ENCODE measurements around the gene ALPL. TPM values are rescaled to one million over a fixed set of nuclear protein-coding genes. Genes with fewer than 3 reads are reported as not detected.

Gene ALPL
- total RNA-seq, 1 donor from 2014 or later, result 11.1 TPM

- DNase-seq (ENCODE audit: low read depth), result no peak
Observed at GRCh38 chr1:21598904-21599303, 89.7 kb downstream of the ALPL start.

GRCh38 chr1:21599402-21599801, 90.2 kb downstream of the ALPL start:
- no peak for DNase-seq (ENCODE audit: low read depth)

GRCh38 chr1:21601278-21602048, 92.2 kb downstream of the ALPL start:
- DNase-seq (ENCODE audit: low read depth), result no peak

GRCh38 chr1:21603177-21604138, 94.2 kb downstream of the ALPL start:
- DNase-seq (ENCODE audit: low read depth), result no peak

DNA sequence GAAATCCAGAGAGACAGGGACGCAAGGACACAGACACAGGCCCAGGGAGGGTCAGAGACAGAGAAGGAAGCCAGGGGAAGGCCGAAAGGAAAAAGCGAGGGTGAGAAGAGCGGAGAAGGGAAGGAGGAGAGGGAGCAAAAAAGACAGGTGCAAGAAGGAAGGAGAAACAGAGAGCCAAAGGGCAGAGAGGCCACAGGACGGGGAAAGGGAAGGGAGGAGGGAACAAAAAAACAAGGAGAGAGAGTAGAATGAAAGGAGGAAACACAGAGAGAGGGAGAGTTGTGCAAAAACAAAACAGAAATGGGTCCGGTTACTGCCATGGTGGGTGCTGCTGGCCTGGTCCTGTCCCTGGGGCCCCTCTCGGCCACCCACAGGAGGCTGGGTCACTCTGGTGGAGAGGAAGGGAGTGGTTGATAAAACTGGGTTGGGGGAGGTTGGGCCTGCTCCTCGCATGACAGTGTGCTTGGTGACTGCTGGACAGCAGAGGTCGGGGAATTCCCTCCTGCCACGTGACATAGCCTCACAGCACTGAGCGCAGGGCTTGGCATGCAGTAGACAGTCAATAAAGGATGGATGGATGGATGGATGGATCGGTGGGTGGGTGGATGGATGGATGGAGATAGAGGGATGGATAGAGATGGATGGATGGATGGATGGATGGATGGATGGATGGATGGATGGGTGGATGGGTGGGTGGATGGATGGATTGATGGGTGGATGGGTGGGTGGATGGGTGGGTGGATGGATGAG, 95.2 kb downstream of the ALPL start:
- no peak for DNase-seq (ENCODE audit: low read depth)

DNA sequence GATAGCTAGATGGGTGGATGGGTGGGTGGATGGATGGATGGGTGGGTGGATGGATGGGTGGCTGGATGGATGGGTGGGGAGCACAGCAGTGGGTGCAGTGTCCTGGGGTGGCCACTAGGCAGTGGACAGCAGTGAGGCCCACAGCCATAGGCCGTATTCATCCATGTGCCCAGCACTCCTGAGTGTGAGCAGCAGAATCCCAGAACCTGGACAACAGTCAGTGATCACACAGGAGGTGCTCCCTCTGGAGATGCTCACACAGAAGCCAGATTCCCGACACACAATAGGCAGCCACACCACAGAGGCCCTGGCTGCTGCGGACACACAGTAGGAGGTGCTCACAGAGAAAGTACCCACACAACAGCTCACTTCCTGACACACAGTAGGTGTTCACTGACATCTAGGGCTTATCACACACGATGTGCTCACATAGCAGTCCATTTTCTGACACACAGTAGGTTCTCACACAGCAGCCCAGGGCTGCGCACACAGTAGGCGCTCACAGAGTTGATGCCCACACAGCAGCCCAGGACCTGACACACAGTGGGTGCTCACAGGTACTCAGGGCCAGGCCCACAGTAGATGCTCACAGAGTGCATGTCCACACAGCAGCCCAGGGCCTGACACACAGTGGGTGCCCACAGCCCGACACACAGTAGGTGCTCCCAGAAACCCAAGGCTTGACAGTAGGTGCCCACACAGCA, 95.9 kb downstream of the ALPL start:
- DNase-seq (ENCODE audit: low read depth), result no peak

DNA sequence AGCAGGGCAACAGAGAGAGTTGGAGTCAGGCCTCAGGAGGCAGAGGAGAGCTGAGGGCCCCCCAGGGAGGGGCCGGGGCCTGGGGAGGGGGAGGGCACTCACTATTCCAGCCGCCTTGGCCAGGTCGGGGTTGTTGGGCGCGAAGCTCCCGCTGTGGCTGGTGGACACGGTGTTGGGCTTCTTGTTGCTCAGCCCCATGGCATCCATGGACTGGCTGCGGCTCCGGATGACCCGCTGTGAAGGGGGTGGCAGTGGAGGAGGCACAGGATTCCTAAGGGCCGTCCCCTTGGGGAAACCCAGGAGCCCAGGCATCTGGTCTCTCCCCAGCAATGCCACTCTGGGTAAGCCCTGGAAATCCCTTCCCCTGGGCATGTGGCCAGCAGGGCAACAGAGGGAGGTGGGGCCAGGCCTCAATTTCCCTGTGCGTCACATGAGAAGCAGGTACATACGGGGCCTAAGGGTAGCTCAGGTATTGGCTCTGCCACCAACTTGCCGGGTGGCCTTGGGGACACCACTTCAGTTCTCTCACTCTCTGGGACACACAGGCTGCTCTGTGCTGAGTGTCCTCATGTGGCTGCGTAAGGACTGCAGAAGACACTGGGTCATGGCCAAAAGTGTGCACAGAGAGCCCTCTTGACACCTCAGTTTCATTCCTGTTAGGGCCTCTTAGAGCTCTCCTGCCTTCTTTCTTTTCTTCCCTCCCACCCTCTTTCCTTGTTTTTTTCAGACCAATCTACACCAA, 96.9 kb downstream of the ALPL start:
- DNase-seq (ENCODE audit: low read depth), result no peak

DNA sequence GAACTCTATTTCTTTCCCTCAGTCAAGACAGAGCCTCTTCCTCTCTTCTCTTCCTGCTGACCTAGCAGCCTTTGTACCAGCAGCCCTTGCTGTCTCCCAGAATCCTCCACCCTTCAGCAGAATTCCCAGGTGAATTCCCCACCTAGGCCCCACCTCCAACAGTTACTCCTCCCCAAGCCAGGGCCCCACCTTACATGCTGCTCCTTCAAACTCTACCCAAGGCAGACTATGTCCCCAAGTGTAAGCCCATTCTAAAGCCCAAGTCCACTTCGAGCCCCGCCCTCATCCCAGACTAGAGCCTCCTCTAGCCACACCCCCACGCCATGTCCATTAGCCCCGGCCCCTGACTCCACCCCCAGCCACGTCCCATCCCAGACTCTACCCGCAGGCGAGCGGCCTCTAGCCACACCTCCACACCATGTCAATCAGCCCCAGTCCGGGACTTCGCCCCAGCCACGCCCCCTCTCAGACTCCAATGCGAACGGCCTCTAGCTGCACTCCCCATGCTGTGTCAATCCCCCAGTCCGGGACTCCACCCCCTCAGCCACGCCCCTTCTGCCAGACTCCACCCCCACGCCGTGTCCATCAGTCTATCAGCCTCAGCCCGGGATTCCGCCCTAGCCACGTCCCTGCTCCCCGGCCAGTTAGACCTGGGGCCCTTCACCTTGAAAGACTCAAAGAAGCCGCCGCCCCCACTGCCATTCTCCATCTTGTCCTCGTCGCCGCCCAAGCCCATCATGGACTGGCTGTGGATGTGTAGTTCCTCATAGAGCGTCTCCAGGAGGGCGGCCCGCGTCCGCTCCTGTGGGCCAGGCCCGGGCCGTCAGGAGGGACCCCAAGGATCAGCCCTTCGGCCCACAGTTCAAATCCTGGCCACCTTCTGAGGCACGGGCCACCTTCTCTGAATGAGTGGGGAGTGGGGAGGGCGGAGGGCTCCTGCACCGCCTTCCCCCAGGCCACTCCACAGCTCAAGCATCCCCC, 98.6 kb downstream of the ALPL start:
- peak; percentile 73 for DNase-seq (ENCODE audit: low read depth)

- no peak for DNase-seq (ENCODE audit: low read depth)
Observed at GRCh38 chr1:21608798-21609197, 99.6 kb downstream of the ALPL start.

- DNase-seq (ENCODE audit: low read depth), result no peak
Observed at GRCh38 chr1:21610027-21610426, 100.8 kb downstream of the ALPL start.

DNA sequence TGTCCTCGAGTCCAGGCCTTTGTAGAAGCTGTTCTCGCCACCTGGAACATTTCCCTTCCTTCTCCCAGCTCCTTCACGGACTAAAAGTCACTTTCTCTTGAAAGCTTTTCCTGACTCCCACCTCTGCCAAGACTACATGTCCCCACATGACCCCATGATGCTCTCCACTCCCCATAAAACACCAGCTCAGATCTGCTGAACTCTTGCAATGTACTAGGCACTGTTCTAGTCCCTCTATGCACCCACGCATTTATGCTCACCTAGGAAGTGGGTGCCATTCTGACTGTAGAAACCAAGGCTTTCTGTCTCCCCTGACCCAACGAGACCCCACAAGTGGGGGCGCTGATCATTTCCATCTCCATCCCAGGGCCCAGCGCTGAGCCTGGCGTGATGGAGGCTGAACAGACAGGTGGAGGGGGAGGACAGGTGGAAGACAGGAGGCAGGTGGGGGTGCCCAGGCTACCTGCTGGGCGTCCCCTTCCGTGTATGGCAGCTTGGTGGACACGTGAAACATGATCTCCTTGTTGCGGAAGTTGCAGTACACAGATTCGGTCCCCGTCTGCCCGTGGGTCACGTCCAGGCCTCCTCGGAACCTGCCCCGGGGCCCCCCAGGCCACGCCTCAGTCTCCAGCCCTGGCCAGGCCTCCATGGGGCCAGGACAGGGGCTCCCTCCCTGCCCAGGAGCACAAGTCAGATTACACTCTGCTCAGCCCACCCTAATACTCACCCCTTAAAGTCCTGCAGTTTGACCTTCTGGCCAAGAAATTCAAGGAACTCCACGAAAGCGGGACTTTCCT, 102.0 kb downstream of the ALPL start:
- DNase-seq (ENCODE audit: low read depth), result no peak

GRCh38 chr1:21612057-21612456, 102.8 kb downstream of the ALPL start:
- DNase-seq (ENCODE audit: low read depth), result no peak

DNA sequence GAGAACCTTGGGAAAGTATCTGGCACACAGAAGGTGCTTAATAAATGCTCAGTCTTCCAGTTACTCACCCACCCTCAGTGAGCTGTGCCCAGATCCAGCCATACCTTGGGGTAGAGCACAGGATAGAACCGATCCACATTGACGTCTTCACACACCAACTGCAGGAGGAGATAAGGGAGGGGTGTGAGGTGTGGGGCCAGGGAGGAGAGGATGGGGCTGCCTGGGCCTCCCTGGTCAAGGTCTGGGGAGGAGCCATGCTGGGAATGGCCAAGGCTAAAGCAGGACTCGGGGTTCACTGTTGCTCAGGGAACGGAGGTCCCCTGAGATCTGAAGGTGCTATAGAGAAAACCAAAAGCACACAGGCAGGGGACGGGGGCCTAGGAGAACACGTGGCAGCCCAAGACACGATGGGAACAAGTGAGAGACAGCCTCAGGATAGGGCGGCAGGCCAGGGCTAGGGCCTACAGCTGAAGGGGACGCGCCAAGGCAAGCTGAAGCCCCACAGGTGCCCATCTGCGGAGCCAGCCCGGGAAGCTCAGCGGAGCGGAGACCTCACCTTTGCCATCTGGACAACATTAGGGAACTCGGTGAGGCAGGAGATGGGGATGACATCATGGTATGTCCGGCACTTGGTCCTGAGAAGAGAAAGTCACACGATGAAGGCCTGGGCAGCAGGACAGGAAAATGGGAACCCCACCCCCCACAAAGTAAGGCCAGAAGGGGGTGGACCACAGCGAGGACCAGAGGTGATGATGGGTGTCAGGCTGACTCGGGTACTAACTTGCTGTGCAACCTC, 104.0 kb downstream of the ALPL start:
- no peak for DNase-seq (ENCODE audit: low read depth)

DNA sequence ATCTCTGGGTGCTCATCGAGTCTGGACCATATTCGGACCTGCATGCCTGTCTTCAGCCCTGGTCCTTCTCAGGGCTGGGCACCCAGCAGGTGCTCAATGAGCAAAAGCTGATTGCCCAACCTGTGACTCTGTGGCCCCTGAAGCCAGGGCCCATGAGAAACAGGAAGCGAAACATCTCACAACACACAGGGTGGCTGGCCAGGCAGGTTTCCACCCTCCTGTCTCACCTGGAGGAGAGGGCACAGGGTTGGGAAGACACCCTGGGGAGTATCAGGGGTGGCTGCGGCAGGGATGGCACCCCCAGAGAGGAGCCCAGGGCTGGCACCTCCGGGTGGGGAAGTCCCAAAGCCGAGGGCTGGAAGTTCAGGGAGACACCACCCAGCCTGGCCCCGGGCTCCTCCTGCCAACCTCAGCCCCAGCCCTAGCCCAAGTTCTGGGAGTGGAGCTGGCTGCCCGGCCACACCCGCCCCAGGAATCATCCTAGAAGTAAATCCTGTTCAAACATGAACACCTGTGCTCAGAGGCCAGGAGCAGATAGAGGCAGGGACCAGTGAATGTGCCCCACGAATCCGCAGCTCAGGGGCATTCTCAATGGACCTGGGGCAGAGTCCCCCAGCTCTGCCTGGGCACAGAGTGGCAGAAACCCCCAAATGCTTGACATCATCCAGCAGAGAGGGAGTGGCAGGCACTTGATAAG, 105.3 kb downstream of the ALPL start:
- no peak for DNase-seq (ENCODE audit: low read depth)

DNA sequence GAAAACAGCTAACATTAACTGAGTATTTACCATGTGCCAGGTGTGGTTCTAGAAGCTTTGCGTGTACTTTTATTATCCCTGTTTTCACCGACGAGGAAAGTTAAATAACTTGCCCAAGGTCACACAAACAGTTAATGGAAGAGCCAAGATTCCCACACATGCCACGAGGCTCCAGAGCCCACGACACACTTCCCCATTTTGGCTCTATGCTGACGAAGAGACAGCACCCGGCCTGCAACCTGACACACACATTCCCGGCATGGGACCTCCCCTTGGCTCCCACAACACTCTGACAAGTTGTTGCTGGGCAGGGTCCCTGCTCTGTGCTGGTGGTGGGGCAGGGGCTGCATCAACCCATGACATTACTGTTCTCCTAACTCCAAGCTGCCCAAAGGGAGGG, 107.1 kb downstream of the ALPL start:
- no peak for DNase-seq (ENCODE audit: low read depth)

DNA sequence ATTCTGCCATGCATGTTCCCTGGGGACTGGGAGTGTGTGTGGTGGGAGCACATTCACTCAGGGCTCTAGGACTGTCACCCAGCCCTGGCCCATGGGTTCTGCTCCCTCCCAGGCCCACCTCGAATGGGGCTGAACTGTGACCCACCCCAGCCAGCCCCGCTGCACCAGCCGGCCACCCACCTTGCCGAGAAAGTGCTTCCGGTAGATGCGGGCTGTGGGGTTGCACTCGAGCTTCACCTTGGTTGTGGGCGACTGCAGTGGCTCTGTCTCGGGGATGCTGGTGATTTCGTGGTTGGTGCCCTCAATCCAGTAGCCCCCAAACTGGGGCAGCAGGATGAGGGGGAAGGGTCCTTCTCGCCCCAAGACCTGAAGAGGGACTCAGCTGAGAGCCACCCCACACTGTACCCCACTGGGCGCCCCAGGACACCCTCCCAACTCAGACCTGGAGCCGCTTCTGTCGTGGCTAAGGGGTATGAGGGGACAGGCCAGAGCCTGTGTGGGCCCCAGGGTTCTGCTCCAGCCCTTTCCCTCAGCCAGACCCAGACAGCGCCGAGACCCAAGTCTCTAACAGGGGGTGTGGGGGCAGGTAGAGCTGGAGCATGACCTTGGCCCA, 108.0 kb downstream of the ALPL start:
- DNase-seq (ENCODE audit: low read depth), result no peak

- DNase-seq (ENCODE audit: low read depth), result no peak
Observed at GRCh38 chr1:21618059-21618458, 108.8 kb downstream of the ALPL start.
